NCI-H510A (cell line): ENCODE data around the gene FOXL1.

ENCODE experiments used
- DNase-seq: peaks from one replicate; lab custom pipeline; 2025; lab: John Stamatoyannopoulos, UW

The FOXL1 gene

GRCh38 chr16:86568677-86569623 is 9.4 kb upstream of the FOXL1 start:
- no peak for DNase-seq

- no peak for DNase-seq
These were observed 8.5 kb upstream of the FOXL1 start for GRCh38 chr16:86569701-86570447.

- no peak for DNase-seq
These were observed 7.5 kb upstream of the FOXL1 start for GRCh38 chr16:86570558-86571529.

- no peak for DNase-seq
These were observed 6.8 kb upstream of the FOXL1 start for GRCh38 chr16:86571530-86571915.

GRCh38 chr16:86572041-86572521 is 6.3 kb upstream of the FOXL1 start:
- DNase-seq: no peak

- DNase-seq: no peak
These were observed 5.7 kb upstream of the FOXL1 start for GRCh38 chr16:86572606-86573005.

- no peak for DNase-seq
These were observed 5.1 kb upstream of the FOXL1 start for GRCh38 chr16:86573215-86573614.

- no peak for DNase-seq
These were observed 4.5 kb upstream of the FOXL1 start for GRCh38 chr16:86573646-86574508.

GRCh38 chr16:86574646-86575045 is 3.7 kb upstream of the FOXL1 start:
- DNase-seq: no peak

GRCh38 chr16:86575095-86575685 is 3.2 kb upstream of the FOXL1 start:
- no peak for DNase-seq

- no peak for DNase-seq
These were observed 2.4 kb upstream of the FOXL1 start for GRCh38 chr16:86575754-86576557.

- no peak for DNase-seq
These were observed 1.6 kb upstream of the FOXL1 start for GRCh38 chr16:86576591-86577313.

- DNase-seq: no peak
These were observed 906 bp upstream of the FOXL1 start for GRCh38 chr16:86577314-86577971.

GRCh38 chr16:86578611-86579267 is 390 bp downstream of the FOXL1 start:
- DNase-seq: no peak

- DNase-seq: no peak
These were observed 1.1 kb downstream of the FOXL1 start for GRCh38 chr16:86579268-86580062.

- DNase-seq: no peak
These were observed 1.9 kb downstream of the FOXL1 start for GRCh38 chr16:86580063-86580790.
